BE2C (cell line): ENCODE measurements around the gene TBX19.

Experiments
- DNase-seq: peaks from one replicate; pipeline ENCODE4 v3.0.0-alpha.2; 2020
- H3K27me3 ChIP-seq: fragments of 250-450 bp; sonication (Bioruptor Pico); 2 replicates; pipeline ENCODE4 v1.5.1; 2020; ENCODE audit warnings: mild to moderate bottlenecking
- H3K36me3 ChIP-seq: fragments of 250-450 bp; sonication (Bioruptor Pico); 2 replicates; pipeline ENCODE4 v1.5.1; 2020; ENCODE audit warnings: mild to moderate bottlenecking
- H3K4me1 ChIP-seq: fragments of 250-450 bp; sonication (Bioruptor Pico); 2 replicates; pipeline ENCODE4 v1.5.1; 2020
- H3K4me3 ChIP-seq: 2 replicates; pipeline ENCODE4 v1.5.1; 2011; ENCODE audit warnings: low read depth, low read length
- H3K9me3 ChIP-seq: fragments of 250-450 bp; sonication (Bioruptor Pico); 2 replicates; pipeline ENCODE4 v1.5.1; 2020
- TF ChIP-seq, protein P1 (sequence below): IDR thresholded peaks from 2 replicates; pipeline ENCODE4 v1.5.1; 2012; ENCODE audit warnings: mild to moderate bottlenecking, low read depth, low read length

Gene TBX19

DNA sequence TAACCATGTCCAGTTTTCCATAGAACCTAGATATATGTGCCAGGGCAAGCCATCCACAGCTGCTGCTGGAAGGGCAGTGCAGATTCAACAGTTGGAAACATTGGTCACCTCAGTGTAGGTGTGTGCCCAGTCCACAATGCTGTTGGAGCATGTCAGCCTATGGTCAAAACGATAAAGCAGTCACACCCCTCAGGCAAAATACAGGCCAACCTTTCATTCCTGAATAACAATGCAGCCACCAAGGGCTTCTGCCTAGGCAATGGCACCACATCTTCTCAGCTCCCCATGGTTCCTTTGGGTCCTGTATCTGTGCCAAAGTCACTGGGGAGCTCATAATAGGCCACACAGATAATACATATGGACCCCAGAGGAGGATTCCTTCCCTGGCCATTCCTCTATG, 15.1 kb upstream of the TBX19 start:
- Histone ChIP-seq H3K9me3 (no peaks in the 10 kb centered on the region), H3K36me3 (no peaks in the 10 kb centered on the region), H3K4me3 (no peak overlapping the region), H3K4me1 (peaks cover 3% of the 10 kb centered on the region; the same call in 1 of the 2 replicates), H3K27me3 (no peaks in the 10 kb centered on the region)
- TF ChIP-seq, protein P1, sequence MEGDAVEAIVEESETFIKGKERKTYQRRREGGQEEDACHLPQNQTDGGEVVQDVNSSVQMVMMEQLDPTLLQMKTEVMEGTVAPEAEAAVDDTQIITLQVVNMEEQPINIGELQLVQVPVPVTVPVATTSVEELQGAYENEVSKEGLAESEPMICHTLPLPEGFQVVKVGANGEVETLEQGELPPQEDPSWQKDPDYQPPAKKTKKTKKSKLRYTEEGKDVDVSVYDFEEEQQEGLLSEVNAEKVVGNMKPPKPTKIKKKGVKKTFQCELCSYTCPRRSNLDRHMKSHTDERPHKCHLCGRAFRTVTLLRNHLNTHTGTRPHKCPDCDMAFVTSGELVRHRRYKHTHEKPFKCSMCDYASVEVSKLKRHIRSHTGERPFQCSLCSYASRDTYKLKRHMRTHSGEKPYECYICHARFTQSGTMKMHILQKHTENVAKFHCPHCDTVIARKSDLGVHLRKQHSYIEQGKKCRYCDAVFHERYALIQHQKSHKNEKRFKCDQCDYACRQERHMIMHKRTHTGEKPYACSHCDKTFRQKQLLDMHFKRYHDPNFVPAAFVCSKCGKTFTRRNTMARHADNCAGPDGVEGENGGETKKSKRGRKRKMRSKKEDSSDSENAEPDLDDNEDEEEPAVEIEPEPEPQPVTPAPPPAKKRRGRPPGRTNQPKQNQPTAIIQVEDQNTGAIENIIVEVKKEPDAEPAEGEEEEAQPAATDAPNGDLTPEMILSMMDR = no peak
- DNase-seq = no peak

DNA sequence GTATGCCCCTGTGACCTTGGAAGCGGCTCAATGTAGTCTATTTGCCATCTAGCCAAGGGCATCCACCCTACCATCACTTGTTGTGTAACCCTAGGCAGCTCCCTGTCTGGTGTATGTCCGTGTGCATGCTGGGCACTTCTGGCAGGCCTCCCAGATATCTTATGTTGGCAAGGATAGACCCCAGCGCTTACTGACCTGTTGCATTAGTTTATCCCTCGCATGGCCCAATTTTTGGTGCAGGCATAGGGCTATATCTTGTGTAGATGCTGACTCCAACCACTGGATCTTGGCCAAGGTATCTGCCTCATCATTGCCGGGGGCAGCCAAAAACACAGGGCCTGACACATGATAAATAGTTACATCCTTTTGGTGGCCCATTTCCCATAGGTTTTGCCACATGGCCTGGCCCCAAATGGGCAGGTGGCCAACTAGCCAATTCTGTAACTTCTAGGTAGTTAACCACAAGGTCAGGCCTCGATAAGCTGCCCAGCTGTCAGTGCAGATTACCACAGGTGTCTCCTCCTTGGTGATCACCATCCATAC, 14.0 kb upstream of the TBX19 start:
- H3K9me3 ChIP-seq = no peaks in the 10 kb centered on the region
- H3K27me3 ChIP-seq = no peaks in the 10 kb centered on the region
- peak; percentile 64 for DNase-seq
- no peak overlapping the region for H3K4me3 ChIP-seq
- H3K36me3 ChIP-seq = no peaks in the 10 kb centered on the region
- TF ChIP-seq, protein P1 = no peak
- peaks cover 3% of the 10 kb centered on the region; the same call in 1 of the 2 replicates for H3K4me1 ChIP-seq

DNA sequence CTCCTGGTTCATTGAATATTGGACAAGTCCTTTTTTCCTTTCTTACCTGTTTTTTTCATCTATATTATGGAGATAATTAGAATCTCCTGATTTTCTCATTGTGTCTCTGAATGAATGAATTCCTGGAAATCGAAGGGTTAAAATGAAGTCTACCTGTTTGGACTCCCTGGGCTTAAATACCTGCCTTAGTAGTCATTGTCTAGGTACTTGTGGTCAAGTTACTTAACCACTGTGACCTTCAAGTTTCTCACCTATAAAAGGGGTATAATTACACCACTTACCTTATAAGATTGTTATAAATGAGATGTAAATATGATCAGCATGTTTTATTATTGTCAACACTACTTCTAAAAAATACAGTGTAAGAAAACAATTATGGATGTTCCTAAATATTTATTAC, 9.0 kb upstream of the TBX19 start:
- Histone ChIP-seq H3K27me3 (no peaks in the 10 kb centered on the region), H3K4me1 (0 out of 2 replicates have a peak, but pooled peaks cover under 1% of the 10 kb centered on the region), H3K4me3 (no peak overlapping the region), H3K36me3 (no peaks in the 10 kb centered on the region), H3K9me3 (no peaks in the 10 kb centered on the region)
- no peak for DNase-seq
- TF ChIP-seq, protein P1 = no peak

DNA sequence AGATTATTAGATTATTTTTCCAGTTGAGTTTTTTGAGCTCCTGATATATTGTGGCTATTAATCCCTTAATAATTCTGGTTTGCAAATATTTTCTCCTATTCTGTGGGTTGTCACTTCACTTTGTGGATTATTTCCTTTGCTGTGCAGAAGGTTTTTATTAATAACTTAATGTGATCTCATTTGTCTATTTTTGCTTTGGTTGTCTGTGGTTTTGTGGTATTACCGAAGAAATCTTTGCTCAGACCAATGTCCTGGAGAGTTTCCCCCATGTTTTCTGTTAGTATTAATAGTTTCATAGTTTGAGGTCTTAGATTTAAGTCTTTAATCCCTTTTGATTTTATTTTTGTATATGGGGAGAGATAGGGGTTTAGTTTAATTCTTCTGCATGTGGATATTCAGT, 7.1 kb upstream of the TBX19 start:
- Histone ChIP-seq H3K36me3 (no peaks in the 10 kb centered on the region), H3K4me1 (no peaks in the 10 kb centered on the region), H3K27me3 (no peaks in the 10 kb centered on the region), H3K9me3 (no peaks in the 10 kb centered on the region), H3K4me3 (no peak overlapping the region)
- TF ChIP-seq, protein P1 = no peak
- DNase-seq = no peak

DNA sequence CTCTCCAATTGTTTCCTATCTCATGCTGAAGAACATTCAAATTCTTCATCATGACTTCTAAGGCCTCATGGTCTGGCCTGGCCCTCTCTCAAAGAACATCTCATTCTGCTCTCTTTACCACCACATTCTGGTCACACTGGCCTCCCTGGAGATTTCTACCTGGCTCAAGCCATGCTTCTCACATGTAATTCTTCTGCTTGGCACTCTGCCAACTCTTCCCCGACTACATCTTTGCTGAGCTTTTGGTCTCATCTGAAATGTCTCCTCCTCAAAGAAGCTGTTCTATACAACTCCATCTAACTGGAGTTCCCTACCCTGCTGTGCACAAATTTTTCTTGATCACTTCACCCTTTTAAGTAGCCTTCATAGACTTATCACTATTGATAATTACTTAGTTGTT, 1.4 kb upstream of the TBX19 start:
- no peak overlapping the region for H3K4me3 ChIP-seq
- DNase-seq = peak; percentile 34
- no peaks in the 10 kb centered on the region for H3K27me3 ChIP-seq
- no peaks in the 10 kb centered on the region for H3K4me1 ChIP-seq
- TF ChIP-seq, protein P1 = no peak
- H3K36me3 ChIP-seq = no peaks in the 10 kb centered on the region
- no peaks in the 10 kb centered on the region for H3K9me3 ChIP-seq

DNA sequence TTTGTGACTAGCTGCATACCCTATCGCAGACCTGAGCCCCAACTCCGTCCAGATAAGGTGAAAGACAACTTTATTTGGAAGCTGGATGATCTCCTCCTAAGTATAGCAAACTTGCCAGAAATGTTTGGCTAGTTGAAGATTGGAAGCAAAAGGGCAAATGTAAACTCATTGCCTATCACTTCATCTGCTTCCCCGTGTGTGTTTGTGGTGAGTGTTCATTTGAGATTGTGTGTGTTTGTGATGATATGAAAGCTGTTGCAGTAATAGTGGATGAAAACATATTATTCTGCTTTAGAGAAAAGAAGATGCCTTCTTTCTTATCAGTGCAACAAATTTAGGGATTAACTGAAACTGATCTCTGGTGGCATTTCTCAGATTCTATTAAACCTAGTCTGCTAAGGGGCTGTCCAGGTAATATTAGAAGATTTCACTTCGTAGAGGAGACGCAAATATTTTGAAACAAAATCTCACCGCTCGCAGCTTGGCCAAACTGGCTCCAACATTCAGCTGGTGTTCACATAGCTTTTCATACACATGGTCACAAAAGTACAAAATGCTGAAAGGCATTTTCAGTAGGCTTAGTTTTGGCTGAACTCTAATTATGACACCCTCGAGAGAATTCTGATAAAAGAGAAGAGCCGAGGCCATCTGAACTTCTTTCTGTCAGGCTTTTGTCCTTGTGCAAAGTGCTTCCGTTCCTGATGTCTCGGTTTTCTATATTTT, 1.1 kb downstream of the TBX19 start:
- no peaks in the 10 kb centered on the region for H3K4me1 ChIP-seq
- TF ChIP-seq, protein P1 = no peak
- no peak overlapping the region for H3K4me3 ChIP-seq
- H3K36me3 ChIP-seq = no peaks in the 10 kb centered on the region
- DNase-seq = no peak
- H3K27me3 ChIP-seq = no peaks in the 10 kb centered on the region
- no peaks in the 10 kb centered on the region for H3K9me3 ChIP-seq
